Measurements from ENCODE around the gene FAM120B.

DNA sequence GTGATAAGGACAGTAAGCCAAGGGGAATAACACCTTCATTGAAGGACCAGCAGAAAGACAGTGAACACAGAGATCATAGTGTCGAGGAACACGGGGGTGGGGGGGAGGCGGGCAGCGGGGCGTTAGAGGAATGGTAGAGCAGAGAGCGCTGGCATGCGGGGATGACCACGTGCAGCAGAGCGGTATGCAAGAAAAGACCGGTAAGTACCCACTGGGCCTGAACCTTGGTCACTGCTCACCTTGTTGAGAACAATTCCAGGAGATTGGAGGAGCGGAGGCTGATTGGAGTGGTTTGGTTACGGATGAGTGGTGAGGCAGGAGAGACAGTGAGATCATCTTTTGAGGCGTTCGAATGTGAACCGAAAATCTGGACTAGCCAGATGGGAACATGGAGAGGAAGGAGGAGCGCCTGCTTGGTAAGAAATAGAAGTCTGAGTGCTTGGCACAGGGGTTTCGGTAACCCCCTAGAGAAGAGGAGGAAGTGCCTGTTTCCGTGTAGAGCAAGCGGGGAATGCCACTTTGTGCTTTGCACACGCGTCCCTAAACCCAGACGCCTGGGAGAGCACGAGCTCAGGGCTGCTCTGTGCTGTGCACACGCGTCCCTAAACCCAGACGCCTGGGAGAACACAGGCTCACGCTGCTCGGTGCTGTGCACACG is 70.0 kb downstream of the FAM120B start:
- TF ChIP-seq CTCF (IDR thresholded peaks at IDR 0.05; ENCODE audit: insufficient read depth, low read length): no peak
- TF ChIP-seq POLR2AphosphoS5 (IDR thresholded peaks at IDR 0.05; ENCODE audit: low read depth): no peak

Data from HL-60 (cell line).